ENCODE data around the gene PDZD4.
A peak's percentile ranks its signal among the peaks of the same experiment; 100 is the strongest.

The PDZD4 gene

DNA sequence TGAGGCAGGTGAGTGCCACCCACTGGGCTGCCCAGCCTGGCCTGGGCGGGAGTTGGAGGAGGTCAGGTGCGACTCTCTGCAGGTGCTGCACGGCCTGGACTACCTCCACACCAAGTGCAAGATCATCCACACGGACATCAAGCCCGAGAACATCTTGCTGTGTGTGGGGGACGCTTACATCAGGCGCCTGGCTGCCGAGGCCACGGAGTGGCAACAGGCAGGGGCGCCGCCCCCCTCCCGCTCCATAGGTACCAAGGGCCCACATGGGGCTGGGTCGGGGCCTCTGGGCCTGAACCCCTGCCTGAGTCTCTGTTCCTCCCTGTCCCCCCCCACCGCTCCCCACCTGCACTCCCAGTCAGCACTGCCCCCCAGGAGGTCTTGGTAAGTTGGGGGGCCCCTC lies 47.5 kb downstream of the PDZD4 start:
- DNase-seq, result no peak

- DNase-seq, result peak; percentile 96
These were observed 48.0 kb downstream of the PDZD4 start for GRCh38 chrX:153782313-153782712.

DNA sequence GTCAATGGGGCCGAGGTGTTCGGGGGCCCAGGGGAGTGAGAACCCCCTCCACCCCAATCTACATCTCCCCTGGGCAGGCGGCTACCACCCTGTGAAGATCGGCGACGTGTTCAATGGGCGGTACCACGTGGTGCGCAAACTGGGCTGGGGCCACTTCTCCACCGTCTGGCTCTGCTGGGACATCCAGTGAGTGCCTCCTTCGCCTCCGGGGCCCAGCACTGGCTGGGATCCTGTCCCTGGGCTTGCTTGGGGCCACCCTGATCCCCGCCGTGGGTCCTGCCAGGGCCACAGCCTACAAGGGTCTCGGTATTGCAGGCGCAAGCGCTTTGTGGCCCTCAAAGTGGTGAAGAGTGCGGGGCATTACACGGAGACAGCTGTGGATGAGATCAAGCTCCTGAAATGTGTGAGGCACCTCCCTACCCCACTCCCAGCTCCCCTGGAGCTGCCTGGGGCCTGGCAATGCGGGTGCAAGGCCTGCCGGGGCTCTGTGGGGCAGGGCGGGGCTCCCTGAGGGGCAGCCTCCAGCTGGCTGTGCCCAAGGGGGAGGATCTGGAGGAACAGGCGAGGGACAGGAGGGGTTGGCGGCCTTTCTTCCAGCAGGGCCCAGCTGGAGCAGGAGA lies 48.8 kb downstream of the PDZD4 start:
- DNase-seq, result peak; percentile 54

DNA sequence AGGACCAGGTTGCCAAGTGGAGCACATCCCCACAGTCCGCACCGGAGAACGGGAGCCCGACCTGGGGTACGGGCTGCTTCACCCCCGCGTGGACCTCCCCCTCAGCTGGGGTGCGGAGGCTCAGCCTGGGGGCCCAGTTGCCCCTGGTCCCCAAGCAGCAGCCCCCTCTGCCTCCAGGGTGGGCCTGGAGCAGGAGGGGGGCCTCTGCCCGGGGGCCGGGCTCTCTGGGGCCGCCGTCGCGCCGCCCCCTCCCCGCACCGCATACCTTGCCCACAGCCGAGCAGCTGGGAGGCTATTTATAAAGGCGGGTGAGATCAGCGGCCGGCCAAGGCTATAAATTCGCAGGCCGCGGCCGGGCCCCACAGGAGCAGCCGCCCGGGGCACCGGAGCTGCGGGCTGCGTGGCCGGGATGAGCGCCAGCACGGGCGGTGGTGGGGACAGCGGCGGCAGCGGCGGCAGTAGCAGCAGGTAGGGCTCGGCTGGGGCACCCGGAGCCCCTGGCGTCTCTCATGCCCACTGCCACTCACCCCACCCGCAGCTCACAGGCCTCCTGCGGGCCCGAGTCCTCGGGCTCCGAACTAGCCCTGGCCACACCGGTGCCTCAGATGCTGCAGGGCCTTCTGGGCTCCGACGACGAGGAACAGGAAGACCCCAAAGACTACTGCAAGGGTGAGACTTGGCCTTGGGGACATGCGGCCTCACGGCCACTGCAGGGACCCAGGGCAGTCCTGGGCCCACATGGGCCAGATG lies 49.5 kb downstream of the PDZD4 start, which contains the start of gene SRPK3:
Gene SRPK3 (plus strand): TSS at position 364 of the 750 bp plus-strand sequence. CDS start 46 bp downstream, at position 410.
- no peak for DNase-seq

DNA sequence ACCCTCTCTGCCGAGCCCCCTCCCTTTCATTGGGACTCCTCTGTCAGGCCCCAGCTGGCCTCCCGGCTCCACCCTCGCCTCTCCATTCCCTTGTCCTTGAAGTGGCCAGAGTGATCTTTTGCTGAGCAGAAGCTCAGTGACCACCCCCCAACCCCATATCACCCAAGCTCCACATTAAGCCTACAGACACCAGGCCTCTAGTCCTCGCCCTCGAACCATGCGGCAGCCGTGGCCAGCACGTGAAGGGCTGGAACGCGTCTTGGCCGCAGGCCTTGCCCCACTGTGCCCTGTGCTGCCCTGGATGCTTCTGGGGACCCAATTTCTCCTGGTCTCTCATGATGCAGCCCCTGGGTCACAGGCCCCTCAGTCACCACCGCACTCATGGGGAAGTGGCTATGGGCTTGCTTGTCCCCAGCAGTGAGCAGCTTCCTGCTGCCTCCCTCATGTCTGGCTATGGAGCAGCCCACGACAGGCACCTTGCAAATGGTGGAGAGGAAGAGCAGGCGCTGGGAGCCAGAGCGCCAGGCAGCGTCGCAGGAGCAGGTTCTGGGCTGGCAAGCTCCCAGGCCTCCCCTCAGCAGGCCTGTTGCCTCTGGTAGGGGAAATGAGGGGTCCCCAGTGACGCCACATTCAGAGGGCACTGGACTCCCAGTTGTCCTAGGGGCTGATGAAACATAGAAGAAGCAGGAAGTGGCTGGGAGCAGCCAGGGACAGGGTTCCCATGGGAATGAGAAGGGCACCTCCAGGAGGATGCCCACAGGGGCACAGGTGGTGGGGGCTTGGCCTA lies 50.3 kb downstream of the PDZD4 start:
- peak; percentile 12 for DNase-seq

DNA sequence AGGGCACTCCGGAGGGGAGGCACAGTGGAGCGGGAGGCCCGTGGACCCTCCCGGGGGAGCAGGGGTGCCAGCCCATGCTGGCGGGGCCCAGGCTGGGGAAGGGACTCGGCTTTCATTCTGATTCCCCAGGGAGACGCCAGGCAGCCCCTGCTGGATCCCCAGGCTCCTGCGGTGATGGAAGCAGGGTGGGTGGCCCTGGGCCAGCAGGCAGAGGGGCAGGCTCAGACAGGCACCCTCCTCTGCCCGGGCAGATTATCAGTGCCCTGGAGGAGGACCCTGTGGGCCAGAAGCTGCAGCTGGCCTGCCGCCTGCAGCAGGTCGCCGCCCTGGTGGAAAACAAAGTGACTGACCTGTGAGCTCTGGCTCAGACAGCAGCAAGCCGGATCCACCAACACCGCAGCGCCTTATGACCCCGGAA lies 51.7 kb downstream of the PDZD4 start:
- DNase-seq, result peak; percentile 55

DNA sequence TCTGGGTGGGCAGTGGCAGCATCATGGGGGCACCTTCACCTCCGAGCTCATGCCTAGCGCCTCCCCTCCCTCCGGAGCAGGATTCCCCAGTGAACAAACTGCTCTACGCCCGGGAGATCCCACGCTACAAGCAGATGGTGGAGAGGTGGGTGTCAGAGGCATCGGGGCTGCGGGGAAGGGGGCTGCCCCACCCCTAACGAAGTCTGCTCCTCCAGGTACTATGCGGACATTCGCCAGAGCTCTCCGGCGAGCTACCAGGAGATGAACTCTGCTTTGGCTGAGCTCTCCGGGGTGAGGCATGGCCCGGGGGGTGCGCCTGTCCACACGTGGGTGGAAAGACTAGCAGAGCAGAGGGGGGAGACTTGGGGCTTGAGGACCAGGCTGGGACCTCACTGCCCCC lies 52.2 kb downstream of the PDZD4 start:
- no peak for DNase-seq

DNA sequence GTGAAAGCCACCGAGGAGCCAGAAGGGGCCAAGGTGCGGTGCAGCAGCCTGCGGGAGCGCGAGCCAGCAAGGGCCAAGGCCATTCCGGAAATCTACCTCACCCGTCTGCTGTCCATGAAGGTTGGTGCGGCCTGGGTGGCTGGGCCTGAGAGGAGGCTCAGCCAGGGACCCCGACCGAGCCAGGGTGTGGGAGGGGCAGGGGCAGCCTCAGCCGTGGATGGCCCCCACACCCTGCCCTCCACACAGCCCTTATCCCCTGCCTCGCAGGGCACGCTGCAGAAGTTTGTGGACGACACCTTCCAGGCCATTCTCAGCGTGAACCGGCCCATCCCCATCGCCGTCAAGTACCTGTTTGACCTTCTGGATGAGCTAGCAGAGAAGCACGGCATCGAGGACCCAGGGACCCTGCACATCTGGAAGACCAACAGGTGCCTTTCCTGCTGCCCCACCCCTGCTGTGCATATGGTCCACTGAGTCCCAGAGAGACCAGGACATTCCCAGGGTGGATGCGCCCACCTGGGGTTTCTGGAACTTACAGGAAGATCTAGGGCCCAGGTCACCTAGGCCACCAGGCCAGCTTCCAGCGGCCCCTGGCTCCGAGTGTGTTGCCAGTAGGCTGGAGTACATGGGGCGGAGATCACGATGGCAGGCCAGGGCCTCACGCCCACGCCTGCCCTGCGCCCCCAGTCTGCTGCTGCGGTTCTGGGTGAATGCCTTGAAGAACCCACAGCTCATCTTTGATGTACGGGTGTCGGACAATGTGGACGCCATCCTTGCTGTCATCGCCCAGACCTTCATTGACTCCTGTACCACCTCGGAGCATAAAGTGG lies 52.9 kb downstream of the PDZD4 start:
- DNase-seq, result no peak

- DNase-seq, result no peak
These were observed 53.7 kb downstream of the PDZD4 start for GRCh38 chrX:153776611-153777045.

- no peak for DNase-seq
These were observed 54.2 kb downstream of the PDZD4 start for GRCh38 chrX:153776120-153776599.

DNA sequence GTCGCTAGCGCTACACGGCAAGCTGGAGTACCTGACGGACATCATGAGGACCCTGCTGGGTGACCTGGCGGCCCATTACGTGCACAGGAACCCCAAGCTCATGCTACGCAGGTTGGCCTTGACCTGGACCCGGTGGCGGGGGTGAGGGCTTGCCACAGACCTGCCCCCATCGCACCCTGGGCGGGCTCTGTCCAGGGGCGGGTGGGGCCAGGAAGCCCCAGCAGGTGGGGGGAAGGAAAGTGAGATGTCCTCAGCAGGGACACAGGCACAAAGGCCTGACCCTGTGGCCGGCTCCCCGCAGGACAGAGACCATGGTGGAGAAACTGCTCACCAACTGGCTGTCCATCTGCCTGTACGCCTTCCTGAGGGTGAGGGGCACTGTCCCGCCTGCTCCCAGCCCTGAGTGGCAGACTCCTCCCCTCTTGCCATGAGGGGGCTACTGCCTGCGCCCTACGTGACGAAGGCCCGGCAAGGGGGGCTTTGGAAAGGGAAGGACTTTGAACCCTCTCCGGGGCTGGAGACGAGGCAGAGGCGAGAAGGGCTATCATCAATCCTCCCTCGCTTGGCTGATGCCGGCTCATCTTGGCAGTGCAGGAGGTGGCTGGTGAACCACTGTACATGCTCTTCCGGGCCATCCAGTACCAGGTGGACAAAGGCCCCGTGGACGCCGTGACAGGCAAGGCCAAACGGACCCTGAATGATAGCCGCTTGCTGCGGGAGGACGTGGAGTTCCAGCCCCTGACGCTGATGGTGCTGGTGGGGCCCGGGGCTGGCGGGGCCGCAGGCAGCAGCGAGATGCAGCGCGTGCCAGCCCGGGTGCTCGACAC lies 54.8 kb downstream of the PDZD4 start:
- no peak for DNase-seq

DNA sequence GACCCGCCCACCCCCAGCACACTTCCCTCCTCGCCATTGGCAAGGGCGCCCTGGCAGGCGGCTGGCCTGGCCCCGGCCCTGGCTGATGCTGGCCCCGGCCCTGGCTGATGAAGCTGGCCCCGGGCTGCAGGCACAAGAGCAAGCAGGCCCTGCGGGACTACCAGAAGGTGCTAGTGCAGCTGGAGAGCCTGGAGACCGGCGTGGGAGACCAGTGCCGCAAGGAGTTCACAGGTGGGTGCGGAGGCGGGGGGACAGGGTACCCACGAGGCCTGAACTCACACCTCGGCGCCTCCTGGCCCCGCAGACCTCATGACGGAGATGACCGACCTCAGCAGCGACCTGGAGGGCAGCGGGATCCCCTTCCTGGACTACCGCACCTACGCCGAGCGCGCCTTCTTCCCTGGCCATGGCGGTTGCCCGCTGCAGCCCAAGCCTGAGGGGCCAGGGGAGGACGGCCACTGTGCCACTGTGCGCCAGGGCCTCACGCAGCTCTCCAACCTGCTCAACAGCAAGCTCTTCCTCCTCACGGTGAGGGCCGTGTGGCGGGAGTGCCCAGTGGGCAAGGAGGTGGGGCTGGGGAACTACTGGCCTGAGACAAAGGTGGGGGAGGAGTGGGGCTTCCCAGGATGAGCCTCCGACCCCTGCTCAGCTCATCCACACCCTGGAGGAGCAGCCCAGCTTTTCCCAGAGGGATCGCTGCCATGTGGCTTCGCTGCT lies 55.6 kb downstream of the PDZD4 start:
- no peak for DNase-seq

DNA sequence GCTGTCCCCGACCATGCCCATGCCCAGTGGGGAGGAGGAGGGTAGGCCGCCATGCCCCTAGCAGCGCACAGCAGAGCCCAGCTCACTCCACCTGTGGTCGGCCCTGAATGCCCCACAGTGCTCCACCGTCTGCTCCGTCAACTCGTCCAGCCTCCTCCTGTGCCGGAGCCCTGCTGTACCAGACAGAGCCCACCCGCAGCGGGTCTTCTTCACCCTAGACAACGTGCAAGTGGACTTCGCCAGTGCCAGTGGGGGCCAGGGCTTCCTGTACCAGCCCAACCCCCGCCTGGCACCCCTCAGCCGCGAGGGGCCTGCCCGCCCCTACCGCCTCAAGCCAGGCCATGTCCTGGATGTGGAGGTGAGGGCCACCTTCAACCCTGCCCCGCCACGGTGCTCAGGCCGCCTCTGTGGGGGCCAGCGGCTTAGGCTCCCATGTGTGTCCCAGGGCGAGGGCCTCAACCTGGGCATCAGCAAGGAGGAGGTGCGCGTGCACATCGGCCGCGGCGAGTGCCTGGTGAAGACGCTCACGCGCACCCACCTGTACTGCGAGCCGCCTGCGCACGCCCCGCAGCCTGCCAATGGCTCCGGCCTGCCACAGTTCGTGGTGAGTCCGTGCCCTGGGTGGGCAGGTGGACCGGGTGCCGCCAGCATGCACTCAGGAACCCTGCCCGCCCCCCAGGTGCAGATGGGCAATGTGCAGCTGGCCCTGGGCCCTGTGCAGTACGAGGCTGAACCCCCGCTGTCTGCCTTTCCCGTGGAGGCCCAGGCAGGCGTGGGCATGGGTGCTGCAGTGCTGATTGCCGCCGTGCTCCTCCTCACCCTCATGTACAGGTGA lies 56.4 kb downstream of the PDZD4 start:
- DNase-seq, result no peak

DNA sequence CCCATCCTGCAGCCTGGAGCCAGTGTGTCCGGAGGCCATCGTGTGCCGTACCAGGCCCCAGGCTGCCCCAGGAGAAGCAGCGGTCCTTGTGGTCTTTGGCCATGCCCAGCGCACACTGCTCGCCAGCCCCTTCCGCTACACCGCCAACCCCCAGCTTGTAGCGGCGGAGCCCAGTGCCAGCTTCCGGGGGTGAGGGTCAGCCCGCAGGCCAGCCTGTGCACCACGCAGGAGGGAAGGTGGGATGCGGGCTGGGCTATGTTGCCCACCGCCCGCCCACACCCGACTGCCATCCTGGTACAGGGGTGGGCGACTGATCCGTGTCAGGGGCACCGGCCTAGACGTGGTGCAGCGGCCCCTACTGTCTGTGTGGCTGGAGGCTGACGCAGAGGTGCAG lies 57.1 kb downstream of the PDZD4 start:
- no peak for DNase-seq

DNA sequence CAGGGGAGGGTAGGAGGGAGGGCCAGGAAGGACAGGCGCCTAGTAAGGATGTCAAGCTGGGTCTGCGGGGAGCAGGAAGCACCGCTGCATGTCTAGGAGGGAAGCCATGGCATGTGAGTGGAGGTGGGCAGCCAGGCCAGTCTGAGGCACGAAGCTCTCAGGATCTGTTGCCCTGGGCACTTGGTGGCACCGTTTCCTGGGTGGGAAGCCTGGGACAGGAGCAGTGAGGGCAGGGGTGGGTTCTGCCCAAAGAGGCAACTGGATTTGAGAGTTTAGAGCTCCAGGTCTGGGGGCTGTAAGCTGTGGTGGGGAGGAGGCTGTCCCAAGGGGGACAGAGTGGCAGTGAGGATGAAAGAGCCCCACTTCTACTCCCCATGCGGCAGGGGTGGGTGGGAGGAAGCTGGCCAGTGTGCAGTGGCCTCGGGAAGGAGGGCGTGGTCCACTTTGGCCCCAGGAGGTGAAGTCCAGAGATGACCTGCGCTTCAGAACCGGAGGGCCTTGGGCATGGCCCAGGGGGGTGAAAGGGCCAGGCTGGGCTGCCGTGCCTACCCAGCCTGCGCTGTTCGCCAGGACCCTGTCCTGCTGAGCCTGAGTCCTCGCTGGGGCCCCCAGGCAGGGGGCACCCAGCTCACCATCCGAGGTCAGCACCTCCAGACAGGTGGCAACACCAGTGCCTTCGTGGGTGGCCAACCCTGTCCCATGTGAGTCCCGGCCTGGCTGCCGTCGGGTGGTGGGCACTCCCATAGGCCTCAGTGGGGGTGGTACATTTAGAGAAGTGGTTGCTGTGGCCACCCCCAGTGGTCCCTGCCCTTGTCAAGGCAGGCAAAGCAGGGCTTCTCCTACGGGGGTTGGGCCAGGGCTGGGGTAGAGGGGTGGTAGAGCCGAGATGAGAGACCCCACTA lies 57.8 kb downstream of the PDZD4 start:
- DNase-seq, result no peak

- DNase-seq, result no peak
These were observed 58.7 kb downstream of the PDZD4 start for GRCh38 chrX:153771415-153772315.

DNA sequence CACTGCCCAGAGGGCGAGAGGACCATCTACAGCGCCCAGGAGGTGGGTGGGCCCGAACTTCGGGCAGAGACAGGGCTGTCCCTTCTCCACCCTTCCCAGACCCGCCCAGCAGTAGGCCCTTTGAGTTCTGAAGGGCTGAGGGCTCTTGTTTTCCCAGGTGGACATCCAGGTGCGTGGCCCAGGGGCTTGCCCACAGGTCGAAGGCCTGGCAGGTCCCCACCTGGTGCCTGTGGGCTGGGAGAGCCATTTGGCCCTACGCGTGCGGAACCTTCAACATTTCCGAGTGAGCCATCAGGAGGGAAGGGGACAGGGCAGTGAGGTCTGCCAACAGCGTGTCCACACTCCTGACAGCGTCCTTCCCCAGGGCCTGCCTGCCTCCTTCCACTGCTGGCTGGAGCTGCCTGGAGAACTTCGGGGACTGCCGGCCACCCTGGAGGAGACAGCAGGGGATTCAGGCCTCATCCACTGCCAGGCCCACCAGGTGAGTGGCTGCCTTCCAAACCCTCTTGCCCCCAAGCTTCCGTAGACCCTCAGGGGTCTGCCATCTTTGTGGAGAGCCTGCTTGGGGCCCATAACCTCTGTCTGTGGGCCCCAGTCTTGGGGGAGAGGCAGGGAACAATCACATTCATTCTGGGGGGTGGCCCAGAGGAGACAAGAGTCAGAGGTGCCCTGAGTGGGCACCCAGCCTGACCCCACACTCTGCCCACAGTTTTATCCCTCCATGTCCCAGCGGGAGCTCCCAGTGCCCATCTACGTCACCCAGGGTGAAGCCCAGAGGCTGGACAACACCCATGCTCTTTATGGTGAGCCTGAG lies 59.5 kb downstream of the PDZD4 start:
- DNase-seq, result no peak

All from NCI-H1436 (cell line).